Measurements from ENCODE around the gene FMNL1.
"Not testable (repeated sequence)": the region's sequence is repeated elsewhere in the genome, so short reads cannot be mapped to it uniquely, and the experiment has no call there.

Gene FMNL1, protein sequence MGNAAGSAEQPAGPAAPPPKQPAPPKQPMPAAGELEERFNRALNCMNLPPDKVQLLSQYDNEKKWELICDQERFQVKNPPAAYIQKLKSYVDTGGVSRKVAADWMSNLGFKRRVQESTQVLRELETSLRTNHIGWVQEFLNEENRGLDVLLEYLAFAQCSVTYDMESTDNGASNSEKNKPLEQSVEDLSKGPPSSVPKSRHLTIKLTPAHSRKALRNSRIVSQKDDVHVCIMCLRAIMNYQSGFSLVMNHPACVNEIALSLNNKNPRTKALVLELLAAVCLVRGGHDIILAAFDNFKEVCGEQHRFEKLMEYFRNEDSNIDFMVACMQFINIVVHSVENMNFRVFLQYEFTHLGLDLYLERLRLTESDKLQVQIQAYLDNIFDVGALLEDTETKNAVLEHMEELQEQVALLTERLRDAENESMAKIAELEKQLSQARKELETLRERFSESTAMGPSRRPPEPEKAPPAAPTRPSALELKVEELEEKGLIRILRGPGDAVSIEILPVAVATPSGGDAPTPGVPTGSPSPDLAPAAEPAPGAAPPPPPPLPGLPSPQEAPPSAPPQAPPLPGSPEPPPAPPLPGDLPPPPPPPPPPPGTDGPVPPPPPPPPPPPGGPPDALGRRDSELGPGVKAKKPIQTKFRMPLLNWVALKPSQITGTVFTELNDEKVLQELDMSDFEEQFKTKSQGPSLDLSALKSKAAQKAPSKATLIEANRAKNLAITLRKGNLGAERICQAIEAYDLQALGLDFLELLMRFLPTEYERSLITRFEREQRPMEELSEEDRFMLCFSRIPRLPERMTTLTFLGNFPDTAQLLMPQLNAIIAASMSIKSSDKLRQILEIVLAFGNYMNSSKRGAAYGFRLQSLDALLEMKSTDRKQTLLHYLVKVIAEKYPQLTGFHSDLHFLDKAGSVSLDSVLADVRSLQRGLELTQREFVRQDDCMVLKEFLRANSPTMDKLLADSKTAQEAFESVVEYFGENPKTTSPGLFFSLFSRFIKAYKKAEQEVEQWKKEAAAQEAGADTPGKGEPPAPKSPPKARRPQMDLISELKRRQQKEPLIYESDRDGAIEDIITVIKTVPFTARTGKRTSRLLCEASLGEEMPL

DNA sequence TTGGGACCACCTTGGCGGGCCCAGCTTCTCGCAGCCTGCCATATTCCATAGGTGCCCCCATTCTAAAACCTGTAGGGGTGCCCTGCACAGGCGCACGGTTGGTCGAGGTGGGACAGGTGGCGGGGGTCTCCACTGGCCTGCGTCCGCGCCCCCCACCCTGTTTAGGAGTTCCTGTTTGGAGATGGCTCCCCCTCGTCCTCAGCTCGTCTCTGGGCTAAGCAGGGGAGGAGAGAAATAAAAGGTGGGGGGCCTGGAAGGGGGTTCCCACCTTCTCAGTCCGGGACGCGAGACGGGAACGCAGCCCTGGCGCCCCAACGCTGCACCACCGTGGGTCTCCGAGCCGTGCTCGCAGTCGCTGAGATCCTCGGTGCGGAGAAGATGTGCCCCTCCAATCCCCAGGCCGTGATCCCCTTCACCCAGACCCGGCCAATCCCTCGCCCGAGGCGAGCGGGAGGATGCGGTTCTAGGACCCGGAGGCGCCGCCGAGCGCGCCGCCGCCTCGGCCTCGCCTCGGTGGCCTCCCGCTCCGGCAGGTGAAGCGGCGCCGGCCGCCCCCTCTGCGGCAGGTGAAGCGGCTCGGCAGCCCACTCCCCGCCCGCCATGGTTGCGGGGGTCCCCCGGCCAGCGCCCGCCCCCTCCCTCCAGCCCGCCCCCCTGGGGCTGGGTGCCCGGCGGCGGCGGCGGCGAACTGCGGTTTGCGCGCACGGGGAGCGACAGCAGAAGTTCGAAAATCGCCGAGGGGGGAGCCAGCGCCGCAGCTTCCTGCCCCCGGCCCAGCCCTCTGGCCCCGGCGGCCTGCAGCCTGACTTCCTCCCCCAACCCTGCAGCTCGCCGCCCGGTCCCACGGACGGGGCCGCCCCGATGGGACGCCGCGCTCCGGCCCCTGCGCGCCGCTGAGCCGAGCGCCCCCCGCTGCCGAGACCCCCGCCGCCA is at the start of gene FMNL1:
Gene FMNL1, plus strand, starts transcription at position 805 of the 933 bp plus-strand sequence. CDS start 240 bp downstream, outside the sequence.
- DNase-seq = peak; percentile 59

DNA sequence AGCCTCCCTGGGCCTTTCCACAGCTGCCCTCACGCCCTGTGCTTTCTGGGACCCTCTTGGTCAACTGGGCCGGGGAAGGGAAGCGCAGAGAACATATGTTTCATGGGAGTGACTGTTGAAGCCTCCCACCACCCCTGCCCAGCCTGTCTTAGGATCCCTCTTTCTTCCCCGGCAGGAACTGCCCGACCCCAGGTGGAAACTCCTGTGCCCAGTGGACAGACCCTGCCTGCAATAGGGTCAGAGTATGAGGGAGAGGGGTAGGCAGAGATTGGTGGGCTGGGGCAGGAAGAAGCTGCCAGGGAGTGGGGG is 49.5 kb upstream of the FMNL1 start:
- DNase-seq = no peak

- DNase-seq = peak; percentile 82
Measured at GRCh38 chr17:45172541-45173286, 49.0 kb upstream of the FMNL1 start.

- no peak for DNase-seq
Measured at GRCh38 chr17:45175759-45176115, 45.9 kb upstream of the FMNL1 start.

DNA sequence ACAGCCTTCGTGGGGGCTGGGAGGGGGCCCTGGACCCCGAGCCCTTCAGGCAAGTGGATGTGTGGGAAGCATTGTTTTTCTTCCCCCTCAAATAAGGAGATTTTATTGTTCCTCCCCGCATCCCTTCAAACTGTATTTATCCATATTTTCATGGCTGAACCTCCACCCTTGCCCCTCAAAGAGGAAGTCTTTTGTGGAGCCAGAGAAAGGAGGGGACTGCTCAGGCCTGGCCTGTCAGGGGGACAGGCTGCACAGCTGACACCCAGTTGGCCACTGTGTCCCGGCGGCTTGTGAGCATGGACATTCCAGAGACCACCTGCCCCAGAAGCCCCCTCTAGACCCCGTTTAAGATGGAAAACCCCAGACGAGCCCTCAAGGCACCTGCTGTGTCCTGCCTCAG is 44.1 kb upstream of the FMNL1 start:
- no peak for DNase-seq

DNA sequence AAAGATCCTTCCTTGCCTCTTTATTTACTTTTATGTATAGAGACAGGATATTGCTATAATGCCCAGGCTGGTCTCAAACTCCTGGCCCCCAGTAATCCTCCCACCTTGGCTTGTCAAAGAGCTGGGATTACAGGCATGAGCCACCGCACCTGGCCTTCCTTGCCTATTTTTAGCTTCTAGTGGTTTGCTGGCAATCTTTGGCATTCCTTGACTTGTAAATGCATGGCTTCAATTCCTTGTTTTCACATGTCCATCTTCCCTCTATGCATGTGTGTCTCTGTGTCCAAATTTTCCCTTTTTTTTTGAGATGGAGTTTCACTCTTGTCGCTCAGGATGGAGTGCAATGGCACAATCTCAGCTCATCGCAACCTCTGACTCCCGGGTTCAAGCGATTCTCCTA is 37.5 kb upstream of the FMNL1 start:
- no peak for DNase-seq

- no peak for DNase-seq
Measured at GRCh38 chr17:45186801-45187354, 34.8 kb upstream of the FMNL1 start.

DNA sequence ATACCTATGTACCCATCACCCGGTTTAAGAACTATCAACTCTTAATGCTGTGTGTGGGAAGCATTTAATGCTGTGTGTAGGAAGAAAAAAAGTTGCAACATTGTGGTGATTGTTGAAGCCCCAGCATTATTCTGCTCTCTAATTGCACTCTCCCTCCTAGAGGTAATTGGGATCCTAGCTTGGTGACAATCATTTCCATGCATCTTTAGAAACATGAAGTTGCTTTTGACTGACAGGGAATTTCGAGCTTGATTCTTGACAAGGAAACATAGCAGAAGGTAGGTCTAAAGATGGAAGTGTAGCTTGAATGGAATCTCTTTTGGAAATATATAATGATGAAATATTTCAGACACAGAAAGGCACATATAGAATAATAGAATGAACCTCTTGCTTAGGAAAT is 32.7 kb upstream of the FMNL1 start:
- DNase-seq = no peak

- DNase-seq = peak; percentile 36
Measured at GRCh38 chr17:45190503-45191255, 31.0 kb upstream of the FMNL1 start.

GRCh38 chr17:45195424-45195823 is 26.3 kb upstream of the FMNL1 start:
- no peak for DNase-seq

DNA sequence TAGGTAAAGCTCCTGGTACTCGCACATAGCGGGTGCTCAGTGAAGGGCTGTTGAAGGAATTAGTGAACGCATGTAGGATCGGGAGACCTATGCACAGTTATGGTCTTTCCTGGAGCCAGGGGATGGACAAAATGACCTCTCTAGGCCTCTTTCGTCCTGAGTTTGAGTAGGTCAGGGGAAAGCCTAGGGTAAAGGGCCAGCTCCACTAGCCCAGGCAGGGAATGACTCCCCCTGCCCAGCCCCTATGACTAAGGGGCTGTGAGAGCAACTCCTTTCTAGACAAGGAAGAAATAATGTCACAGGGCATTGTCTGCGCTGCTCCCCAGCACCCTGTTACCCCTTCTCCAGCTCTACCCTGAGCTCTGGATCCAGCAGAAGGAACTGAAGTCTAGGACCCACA is 24.6 kb upstream of the FMNL1 start:
- DNase-seq = no peak

GRCh38 chr17:45197555-45198334 is 23.9 kb upstream of the FMNL1 start:
- DNase-seq = peak; percentile 92

DNA sequence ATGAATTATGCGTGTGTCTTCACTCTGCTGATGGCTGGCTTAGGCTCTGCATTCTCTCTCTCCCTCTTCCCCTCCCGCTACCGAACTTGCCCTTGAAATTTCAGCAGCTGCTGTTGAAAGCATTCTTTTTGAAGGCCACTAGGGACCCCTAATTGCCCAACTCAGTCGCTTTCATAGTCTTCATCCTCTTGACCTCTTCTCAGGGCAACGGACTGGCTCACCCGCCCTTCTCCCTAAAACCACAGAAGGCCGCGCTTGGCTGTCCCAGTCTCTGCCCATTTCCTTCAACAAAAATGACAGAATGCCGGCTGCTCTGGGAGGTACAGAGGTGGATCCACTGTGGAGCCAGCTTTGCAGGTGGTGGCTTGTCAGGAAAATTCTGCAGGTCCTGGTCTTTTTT is 21.0 kb upstream of the FMNL1 start:
- peak; percentile 52 for DNase-seq

DNA sequence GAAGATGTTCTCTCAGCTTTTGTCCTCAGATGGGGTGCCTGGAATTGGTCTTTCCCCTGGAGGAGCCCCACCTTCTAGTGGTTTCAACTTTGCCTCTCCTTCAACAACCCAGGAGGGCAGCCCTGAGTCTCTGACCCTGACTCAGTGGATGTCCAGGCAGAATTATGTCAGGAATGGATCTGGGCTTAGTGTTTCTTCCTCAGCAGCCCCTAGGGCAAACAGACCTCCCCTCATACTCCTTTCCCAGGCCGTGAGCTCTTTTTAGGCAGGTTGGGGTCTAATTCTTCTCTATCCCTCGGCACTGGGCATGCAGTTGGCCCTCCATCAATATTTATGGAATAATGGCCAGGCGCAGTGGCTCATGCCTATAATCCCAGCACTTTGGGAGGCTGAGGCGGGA is 20.2 kb upstream of the FMNL1 start:
- no peak for DNase-seq

- not testable (repeated sequence) for DNase-seq
Measured at GRCh38 chr17:45201880-45202279, 19.8 kb upstream of the FMNL1 start.

- peak; percentile 87 for DNase-seq
Measured at GRCh38 chr17:45218895-45219661, 2.6 kb upstream of the FMNL1 start.

DNA sequence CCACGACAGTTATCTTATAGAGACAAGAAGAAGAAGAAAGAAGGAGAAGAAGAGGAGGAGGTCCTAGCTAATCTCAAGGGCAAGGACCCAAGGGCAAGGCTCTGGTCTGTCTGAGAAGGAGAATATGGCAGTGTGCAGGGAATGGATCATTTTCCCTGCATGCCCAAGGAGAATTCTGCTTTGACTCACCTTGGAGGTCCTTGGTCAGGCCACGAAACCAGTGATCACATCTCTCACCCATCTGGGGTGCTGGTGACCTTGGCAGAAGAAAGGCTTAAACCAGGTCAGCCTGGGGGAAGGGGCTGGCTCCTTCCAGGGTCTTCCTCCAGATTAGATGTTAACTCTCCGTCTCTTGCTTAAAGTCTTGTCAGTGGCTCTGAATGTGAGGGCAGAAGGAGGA is 1.6 kb upstream of the FMNL1 start:
- no peak for DNase-seq

DNA sequence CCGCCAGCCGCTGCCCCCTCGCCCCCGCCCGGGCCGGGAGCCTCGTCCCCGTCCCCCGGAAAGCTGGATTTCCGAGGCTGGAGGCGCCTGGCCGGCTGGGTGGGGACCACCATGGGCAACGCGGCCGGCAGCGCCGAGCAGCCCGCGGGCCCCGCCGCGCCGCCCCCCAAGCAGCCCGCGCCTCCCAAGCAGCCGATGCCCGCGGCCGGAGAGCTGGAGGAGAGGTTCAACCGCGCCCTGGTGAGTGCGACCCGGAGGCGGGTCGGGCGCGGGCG is 266 bp downstream of the FMNL1 start:
- no peak for DNase-seq

GRCh38 chr17:45222289-45222995 is 757 bp downstream of the FMNL1 start:
- DNase-seq = no peak

Measured in retina (tissue), 1 donor.